GM19395 (cell line): ENCODE measurements around the gene ZNF175.

Source experiments
- ATAC-seq: cut with Tn5 transposase; IDR thresholded peaks from one replicate; pipeline ENCODE4 v1.9.1; 2021; ENCODE audit warnings: mild to moderate bottlenecking, moderate library complexity; ENCODE audit not compliant: unreplicated experiment

ZNF175 gene

GRCh38 chr19:51549533-51550324, 21.4 kb upstream of the ZNF175 start:
- ATAC-seq: no peak

- no peak for ATAC-seq
Measured at GRCh38 chr19:51550848-51551672, 20.0 kb upstream of the ZNF175 start.

GRCh38 chr19:51551673-51552432, 19.2 kb upstream of the ZNF175 start:
- ATAC-seq: no peak

- no peak for ATAC-seq
Measured at GRCh38 chr19:51552608-51552995, 18.5 kb upstream of the ZNF175 start.

GRCh38 chr19:51552996-51553725, 17.9 kb upstream of the ZNF175 start:
- ATAC-seq: no peak

- no peak for ATAC-seq
Measured at GRCh38 chr19:51559240-51559639, 11.8 kb upstream of the ZNF175 start.

GRCh38 chr19:51560339-51560738, 10.7 kb upstream of the ZNF175 start:
- no peak for ATAC-seq

GRCh38 chr19:51564791-51565190, 6.3 kb upstream of the ZNF175 start:
- no peak for ATAC-seq

GRCh38 chr19:51565583-51565982, 5.5 kb upstream of the ZNF175 start:
- ATAC-seq: no peak

GRCh38 chr19:51566489-51567100, 4.5 kb upstream of the ZNF175 start:
- ATAC-seq: no peak

- ATAC-seq: no peak
Measured at GRCh38 chr19:51567583-51567982, 3.5 kb upstream of the ZNF175 start.

GRCh38 chr19:51568456-51568855, 2.6 kb upstream of the ZNF175 start:
- no peak for ATAC-seq

GRCh38 chr19:51571599-51571998, 516 bp downstream of the ZNF175 start:
- no peak for ATAC-seq

GRCh38 chr19:51572410-51572809, 1.3 kb downstream of the ZNF175 start:
- no peak for ATAC-seq

GRCh38 chr19:51572908-51573307, 1.8 kb downstream of the ZNF175 start:
- no peak for ATAC-seq

- ATAC-seq: no peak
Measured at GRCh38 chr19:51573331-51573730, 2.2 kb downstream of the ZNF175 start.

- ATAC-seq: no peak
Measured at GRCh38 chr19:51576850-51577249, 5.8 kb downstream of the ZNF175 start.

- ATAC-seq: no peak
Measured at GRCh38 chr19:51586103-51586728, 15.1 kb downstream of the ZNF175 start.

GRCh38 chr19:51586799-51587198, 15.7 kb downstream of the ZNF175 start:
- no peak for ATAC-seq
